GM19324 (cell line): Measurements from ENCODE around the gene CYSRT1.
A peak's percentile ranks its signal among the peaks of the same experiment; 100 is the strongest.

Experiments
- ATAC-seq: cut with Tn5 transposase; IDR thresholded peaks from one replicate; pipeline ENCODE4 v1.9.1; 2021; ENCODE audit warnings: mild to moderate bottlenecking, moderate library complexity; ENCODE audit not compliant: unreplicated experiment, low FRiP score

CYSRT1 gene

GRCh38 chr9:137224830-137225694, at the start of gene CYSRT1:
TSS of gene CYSRT1 (plus strand) at chr9:137225174. CDS start at chr9:137225622, 448 bp downstream.
- ATAC-seq = no peak

- no peak for ATAC-seq
Measured at GRCh38 chr9:137175345-137175961, 49.5 kb upstream of the CYSRT1 start.

GRCh38 chr9:137176302-137177182, 48.4 kb upstream of the CYSRT1 start:
- no peak for ATAC-seq

- ATAC-seq = no peak
Measured at GRCh38 chr9:137178201-137178938, 46.6 kb upstream of the CYSRT1 start.

GRCh38 chr9:137178939-137179630, 45.9 kb upstream of the CYSRT1 start:
- ATAC-seq = no peak

- no peak for ATAC-seq
Measured at GRCh38 chr9:137179761-137180160, 45.2 kb upstream of the CYSRT1 start.

GRCh38 chr9:137180491-137180890, 44.5 kb upstream of the CYSRT1 start:
- no peak for ATAC-seq

- ATAC-seq = no peak
Measured at GRCh38 chr9:137181680-137182079, 43.3 kb upstream of the CYSRT1 start.

- no peak for ATAC-seq
Measured at GRCh38 chr9:137182836-137183235, 42.1 kb upstream of the CYSRT1 start.

- no peak for ATAC-seq
Measured at GRCh38 chr9:137183980-137184595, 40.9 kb upstream of the CYSRT1 start.

- ATAC-seq = no peak
Measured at GRCh38 chr9:137184881-137185660, 39.9 kb upstream of the CYSRT1 start.

- no peak for ATAC-seq
Measured at GRCh38 chr9:137185921-137186320, 39.1 kb upstream of the CYSRT1 start.

- ATAC-seq = no peak
Measured at GRCh38 chr9:137186385-137186784, 38.6 kb upstream of the CYSRT1 start.

GRCh38 chr9:137187386-137187785, 37.6 kb upstream of the CYSRT1 start:
- ATAC-seq = no peak

GRCh38 chr9:137188086-137188489, 36.9 kb upstream of the CYSRT1 start:
- ATAC-seq = no peak

GRCh38 chr9:137188490-137189296, 36.3 kb upstream of the CYSRT1 start, which contains the start of the genes ANAPC2 and SSNA1:
TSS of gene ANAPC2 (minus strand) at chr9:137188560. CDS start at chr9:137188532, 28 bp downstream.
TSS of gene SSNA1 (plus strand) at chr9:137188676. CDS start at chr9:137188727, 51 bp downstream.
- ATAC-seq = peak; percentile 86
